PC-3 (cell line): ENCODE measurements around the gene TMEM129. TPM values are rescaled to one million over a fixed set of nuclear protein-coding genes. Genes with fewer than 3 reads are reported as not detected.
A peak's percentile ranks its signal among the peaks of the same experiment; 100 is the strongest.

Source experiments
- ATAC-seq: fragments of 200-7000 bp; cut with Tn5 transposase; 2 replicates; pipeline ENCODE4 v1.9.1; 2020; ENCODE audit warnings: mild to moderate bottlenecking, moderate library complexity
- BruUV-seq: library from RNA; stranded (reverse); fragments of 400-500 nt; replicated peaks from 2 replicates; lab custom pipeline; 2021; lab: Mats Ljungman, UMichigan
- CTCF ChIA-PET: fragments of 300-600 bp; sonication (Branson Sonifier 250); formaldehyde crosslinking; loops from one replicate; lab custom pipeline; 2022; ENCODE audit warnings: antibody characterized with exemption; lab: Charles Lee
- POLR2A ChIA-PET: fragments of 300-600 bp; sonication (Branson Sonifier 250); formaldehyde crosslinking; loops from one replicate; lab custom pipeline; 2022; ENCODE audit warnings: antibody characterized with exemption; ENCODE audit not compliant: unreplicated experiment; lab: Charles Lee
- DNase-seq: peaks from one replicate; pipeline ENCODE4 v3.0.0-alpha.2; 2015
- H2AFZ ChIP-seq: fragments of 300-600 bp; sonication (generic); 2 replicates; pipeline ENCODE4 v1.6.0; 2016; ENCODE audit warnings: antibody characterized with exemption, low read length
- H3F3A ChIP-seq: fragments of 300-600 bp; sonication (generic); one replicate; pipeline ENCODE4 v1.6.0; 2017; ENCODE audit warnings: antibody characterized with exemption, low read length, control low read depth, mild to moderate bottlenecking; ENCODE audit not compliant: unreplicated experiment
- H3K27ac ChIP-seq: fragments of 300-600 bp; sonication (generic); 2 replicates; pipeline ENCODE4 v1.5.1; 2016; ENCODE audit warnings: mild to moderate bottlenecking, low read length
- H3K27me3 ChIP-seq: fragments of 300-600 bp; sonication (generic); 2 replicates; pipeline ENCODE4 v1.6.1; 2016; ENCODE audit warnings: low read length, mixed read lengths
- H3K36me3 ChIP-seq: fragments of 300-600 bp; sonication (generic); 2 replicates; pipeline ENCODE4 v1.6.1; 2016; ENCODE audit warnings: low read depth, mixed run types, low read length, mixed read lengths
- H3K4me1 ChIP-seq: fragments of 300-600 bp; sonication (generic); 2 replicates; pipeline ENCODE4 v1.5.1; 2016; ENCODE audit warnings: low read length; ENCODE audit not compliant: insufficient read depth
- H3K4me2 ChIP-seq: fragments of 300-600 bp; sonication (generic); 2 replicates; pipeline ENCODE4 v1.6.0; 2016; ENCODE audit warnings: low read length
- H3K4me3 ChIP-seq: fragments of 300-600 bp; sonication (generic); 2 replicates; pipeline ENCODE4 v1.5.1; 2016; ENCODE audit warnings: mild to moderate bottlenecking, low read length, mixed read lengths
- H3K79me2 ChIP-seq: fragments of 300-600 bp; sonication (generic); 2 replicates; pipeline ENCODE4 v1.6.1; 2017; ENCODE audit warnings: low read length, mixed read lengths
- H3K9ac ChIP-seq: fragments of 300-600 bp; sonication (generic); 2 replicates; pipeline ENCODE4 v1.6.0; 2016; ENCODE audit warnings: mild to moderate bottlenecking, low read length
- H3K9me2 ChIP-seq: fragments of 300-600 bp; sonication (generic); replicated peaks from 2 replicates; pipeline ENCODE4 v1.6.1; 2016; ENCODE audit warnings: mixed run types, low read length, mixed read lengths
- H3K9me3 ChIP-seq: fragments of 300-600 bp; sonication (generic); 2 replicates; pipeline ENCODE4 v1.6.1; 2016; ENCODE audit warnings: low read length, mixed read lengths
- H4K20me1 ChIP-seq: fragments of 300-600 bp; sonication (generic); 2 replicates; pipeline ENCODE4 v1.6.1; 2016; ENCODE audit warnings: low read length, mixed read lengths
- CTCF ChIP-seq: fragments of 300-600 bp; sonication (generic); conservative IDR thresholded peaks from 2 replicates; pipeline ENCODE4 v1.5.1; 2017; ENCODE audit warnings: antibody characterized with exemption, low read depth, mild to moderate bottlenecking, low read length
- EZH2 ChIP-seq: fragments of 300-600 bp; sonication (generic); IDR thresholded peaks from one replicate; pipeline ENCODE4 v1.6.1; 2017; ENCODE audit warnings: antibody characterized with exemption, mild to moderate bottlenecking, low read length; ENCODE audit not compliant: unreplicated experiment
- EZH2phosphoT487 ChIP-seq: fragments of 300-600 bp; sonication (generic); IDR thresholded peaks from 2 replicates; pipeline ENCODE4 v1.6.1; 2018; ENCODE audit warnings: mild to moderate bottlenecking, antibody characterized with exemption, low read length, borderline replicate concordance
- intact Hi-C: fragments of 100-400 bp; cut with micrococcal nuclease; formaldehyde crosslinking; loops from 2 replicates; pipeline ENCODE4 v1.9.0; 2023
- total RNA-seq: library from RNA; depleted of rRNA; stranded (reverse); fragments of >200 nt; gene quantifications from 2 replicates; pipeline ENCODE4 v1.2.3, GENCODE V29; 2014

TMEM129 gene
- total RNA-seq, 1 experiment from 2014 or later: 28.6 TPM

- no peaks in the 10 kb centered on the region for H3K79me2 ChIP-seq
- CTCF ChIA-PET: no interaction called here
- no peaks in the 10 kb centered on the region for H3K9me2 ChIP-seq
- H3K36me3 ChIP-seq: no peaks in the 10 kb centered on the region
- POLR2A ChIA-PET: no interaction called here
- peak within 1 kb of the TSS; percentile 90 for H3K4me2 ChIP-seq
- BruUV-seq: no TSS peak
- peak within 1 kb of the TSS; percentile 47 for H3K9ac ChIP-seq
- no peaks in the 10 kb centered on the region for H3K27me3 ChIP-seq
- TF ChIP-seq EZH2 (no peak), EZH2phosphoT487 (no peak), CTCF (no peak)
- peak; percentile 85 for DNase-seq
- no peak within 1 kb of the TSS for H3K27ac ChIP-seq
- H3F3A ChIP-seq: no peaks in the 10 kb centered on the region
- no peaks in the 10 kb centered on the region for H3K9me3 ChIP-seq
- H4K20me1 ChIP-seq: no peaks in the 10 kb centered on the region
- intact Hi-C loops: no loop called here
- H3K4me3 ChIP-seq: peak within 1 kb of the TSS; percentile 70
- ATAC-seq: peak; percentile 90
- peaks cover 5% of the 10 kb centered on the region; the same call in 1 of the 2 replicates for H3K4me1 ChIP-seq
- H2AFZ ChIP-seq: peak within 1 kb of the TSS; percentile 64
Measured at GRCh38 chr4:1683736-1684505, 37.2 kb downstream of the TMEM129 start, which contains the start of gene FAM53A. TSS of gene FAM53A (minus strand) at chr4:1684313. CDS start at chr4:1668741, 15,572 bp downstream.

DNA sequence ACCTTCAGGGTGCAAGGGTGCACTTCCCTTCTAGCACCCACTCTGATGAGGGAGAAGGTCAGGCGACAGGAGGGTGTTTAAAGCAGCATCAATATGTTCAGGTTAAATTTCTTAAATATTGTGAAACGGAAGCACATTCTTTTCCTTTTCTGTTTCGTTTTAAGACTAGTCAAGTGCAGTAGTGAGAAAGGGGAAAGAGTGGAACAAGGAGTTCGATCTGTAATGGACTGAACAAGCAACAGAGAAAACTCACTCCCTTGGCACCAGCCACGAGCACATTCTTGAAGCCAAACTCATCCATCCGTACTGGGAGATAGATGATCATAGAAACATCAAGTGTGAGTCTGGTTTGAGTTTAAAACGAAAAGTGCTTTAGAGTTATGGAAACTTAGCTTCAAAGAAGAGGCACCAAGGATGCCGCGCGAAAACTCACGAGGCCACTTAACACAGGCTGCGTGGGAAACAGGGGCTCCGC, 37.8 kb downstream of the TMEM129 start:
- BruUV-seq: TSS peak; percentile 58

More for the DNA sequence above, 37.8 kb downstream of the TMEM129 start:
- Histone ChIP-seq H3K36me3 (no peaks in the 10 kb centered on the region), H3K27me3 (no peaks in the 10 kb centered on the region), H2AFZ (peak overlapping the region; percentile 58), H3K9me2 (no peaks in the 10 kb centered on the region), H3F3A (no peaks in the 10 kb centered on the region), H3K79me2 (no peaks in the 10 kb centered on the region), H3K4me1 (peaks cover 5% of the 10 kb centered on the region; the same call in 1 of the 2 replicates), H3K9me3 (no peaks in the 10 kb centered on the region), H3K27ac (no peak overlapping the region), H4K20me1 (no peaks in the 10 kb centered on the region), H3K4me2 (peak overlapping the region; percentile 85), H3K4me3 (peak overlapping the region; percentile 69), H3K9ac (peak overlapping the region; percentile 37; the same call in 1 of the 2 replicates)
- ChIA-PET CTCF (no interaction called here), POLR2A (interaction anchor here (0.6 kb wide), 1 partner anchor 38 kb away, joined by 3 read pairs; the partner anchor contains the start of genes TACC3 and TMEM129)
- intact Hi-C loops: no loop called here
- peak; percentile 60 for DNase-seq
- peak; percentile 6 for ATAC-seq
- TF ChIP-seq CTCF: no peak
